HG02678 (cell line): ENCODE measurements around the gene MYZAP.

Source experiments
- ATAC-seq: cut with Tn5 transposase; IDR thresholded peaks from one replicate; pipeline ENCODE4 v1.9.1; 2021; ENCODE audit warnings: mild to moderate bottlenecking, moderate library complexity; ENCODE audit not compliant: unreplicated experiment

Gene MYZAP

DNA sequence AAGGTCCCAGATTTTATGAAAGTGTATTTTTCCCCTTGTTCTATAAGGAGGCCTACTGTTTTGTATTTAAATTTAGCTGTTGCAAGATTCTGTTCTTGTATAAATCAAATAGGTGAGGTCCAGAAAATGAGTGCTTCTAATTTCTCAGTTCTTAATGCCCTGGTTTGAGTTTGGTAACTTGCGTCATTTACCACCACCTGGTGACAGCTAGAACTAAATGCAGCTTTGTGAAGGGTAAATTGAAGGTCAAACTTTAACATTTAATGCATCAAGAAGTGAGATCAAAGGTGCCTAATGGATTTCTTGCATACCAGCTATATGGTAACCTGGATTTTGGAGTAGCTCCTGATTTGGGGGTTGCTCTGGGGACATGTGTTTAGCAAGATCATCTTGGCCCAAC, 64.1 kb downstream of the MYZAP start:
- ATAC-seq = no peak

DNA sequence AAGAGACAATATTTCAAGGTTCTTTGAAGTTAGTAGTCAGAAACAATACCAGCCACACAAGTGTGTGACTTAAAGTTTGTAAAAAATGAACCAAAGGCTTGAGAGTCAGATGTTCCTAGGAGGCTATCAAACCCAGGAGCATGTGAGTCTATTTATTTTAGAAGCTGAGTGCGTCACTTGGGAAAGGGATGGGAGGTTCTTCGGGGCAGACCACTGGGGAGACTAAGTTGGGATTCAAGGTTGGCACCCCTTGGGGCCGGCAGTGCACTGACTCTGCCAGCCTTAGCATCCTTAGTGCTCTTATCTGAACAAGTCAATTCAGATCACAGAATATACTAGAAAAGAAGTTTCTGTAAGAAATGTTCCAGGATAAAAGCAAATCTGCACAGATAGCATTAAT, 64.7 kb downstream of the MYZAP start:
- ATAC-seq = no peak

DNA sequence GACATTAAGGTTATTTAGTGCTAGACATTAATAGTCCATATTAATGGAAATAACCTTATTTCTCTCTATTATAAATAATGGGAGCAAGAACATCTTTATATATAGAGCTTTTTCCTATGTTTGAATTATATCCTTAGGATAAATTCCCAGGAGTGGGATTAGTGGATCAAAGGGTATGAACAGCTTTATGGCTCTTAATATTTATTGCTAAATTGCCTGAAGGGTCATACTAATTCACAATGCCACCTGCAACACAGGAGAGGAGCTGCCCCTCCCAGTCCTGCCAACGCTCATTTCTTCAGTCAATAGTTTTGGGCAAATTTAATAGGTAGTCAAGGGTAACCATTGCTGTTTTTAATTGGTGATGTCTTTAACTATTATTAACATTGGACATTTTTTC, 65.9 kb downstream of the MYZAP start:
- no peak for ATAC-seq

DNA sequence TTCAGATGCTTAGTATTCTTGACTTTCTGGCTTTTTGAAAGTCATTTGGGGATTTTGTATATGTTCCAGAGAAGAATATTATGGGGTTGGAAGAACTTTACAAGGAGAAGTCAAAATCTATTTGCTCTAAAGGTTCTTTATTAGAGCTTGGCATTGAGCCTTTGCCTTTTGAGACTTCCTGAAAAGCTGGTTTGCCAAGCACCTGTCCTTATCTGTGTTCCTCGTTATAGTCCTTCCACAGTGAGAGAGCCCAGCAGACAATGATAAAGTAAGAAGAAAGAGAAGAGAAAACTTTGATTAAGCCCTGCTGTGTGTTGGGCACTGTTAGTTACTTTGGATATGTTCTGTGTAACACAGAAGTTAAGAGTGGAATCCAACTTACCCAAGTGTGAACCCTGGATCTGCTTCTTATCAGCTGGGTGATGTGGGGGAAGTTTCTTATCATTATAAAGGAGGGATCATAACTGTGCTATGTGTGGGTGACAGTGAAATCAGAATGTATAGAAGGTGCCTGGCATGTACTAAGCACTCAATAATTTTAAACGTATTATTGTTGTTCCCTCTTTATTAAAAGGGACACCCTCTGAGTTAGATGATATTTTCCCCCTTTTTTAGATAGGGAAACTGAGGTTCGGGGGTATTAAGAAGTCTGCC, 70.5 kb downstream of the MYZAP start:
- no peak for ATAC-seq

DNA sequence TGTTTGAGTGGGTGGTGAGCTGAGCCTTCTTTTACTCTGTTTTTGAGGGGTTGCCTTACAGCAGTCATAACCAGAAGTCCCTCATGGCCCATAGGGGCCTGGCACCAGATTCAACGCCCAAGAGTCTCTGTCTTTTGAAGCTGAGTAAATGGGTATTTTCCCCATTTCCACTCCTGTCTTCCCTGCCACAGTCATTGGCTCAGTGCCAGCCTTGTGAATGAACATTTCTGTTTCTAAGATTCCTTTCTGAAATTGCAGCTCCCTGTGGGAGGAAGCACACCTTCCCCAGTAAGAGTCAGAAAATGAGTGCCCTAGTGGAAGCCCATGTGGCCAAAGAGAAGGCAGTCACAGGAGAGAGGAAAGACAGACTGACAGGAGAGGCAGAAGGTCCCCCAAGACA, 71.1 kb downstream of the MYZAP start:
- no peak for ATAC-seq

DNA sequence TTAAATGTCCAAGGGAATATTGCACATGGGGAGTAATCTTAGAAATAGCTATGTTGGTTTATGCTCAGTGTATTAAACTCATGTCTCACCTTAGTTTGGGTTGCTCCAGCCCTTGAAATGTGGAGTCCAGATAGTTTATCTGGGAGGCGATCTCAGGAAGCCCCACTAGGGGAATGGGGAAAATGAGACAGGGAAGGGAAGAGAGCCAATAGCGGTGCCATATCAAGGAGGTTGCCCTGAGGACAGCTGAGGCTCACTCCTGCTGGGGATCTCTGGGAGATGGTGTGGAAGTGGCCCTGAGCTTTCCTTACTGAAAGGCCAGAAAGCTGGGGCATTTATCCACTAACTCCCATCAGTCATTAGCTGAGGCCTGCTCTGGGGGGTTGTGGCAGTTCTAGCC, 71.6 kb downstream of the MYZAP start:
- ATAC-seq = no peak

DNA sequence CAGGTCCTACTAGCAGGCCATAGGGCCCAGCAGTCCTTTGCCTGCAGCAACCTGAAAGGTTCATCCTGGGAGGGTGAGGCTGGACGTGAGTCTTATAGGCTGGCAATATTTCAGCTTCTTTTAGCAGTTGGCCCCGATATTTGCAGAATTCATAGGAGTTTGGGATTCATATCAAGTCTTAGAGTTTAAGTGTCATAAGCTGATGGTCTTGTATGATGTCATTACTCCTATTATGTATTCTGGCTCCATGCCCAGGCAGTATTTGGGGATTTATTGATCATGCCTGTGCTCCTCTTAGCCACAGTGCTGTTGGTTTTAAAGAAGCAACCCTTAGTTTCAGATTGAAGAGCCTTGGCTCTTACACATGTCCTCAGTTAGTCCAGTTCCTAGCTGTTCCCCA, 73.5 kb downstream of the MYZAP start:
- no peak for ATAC-seq

DNA sequence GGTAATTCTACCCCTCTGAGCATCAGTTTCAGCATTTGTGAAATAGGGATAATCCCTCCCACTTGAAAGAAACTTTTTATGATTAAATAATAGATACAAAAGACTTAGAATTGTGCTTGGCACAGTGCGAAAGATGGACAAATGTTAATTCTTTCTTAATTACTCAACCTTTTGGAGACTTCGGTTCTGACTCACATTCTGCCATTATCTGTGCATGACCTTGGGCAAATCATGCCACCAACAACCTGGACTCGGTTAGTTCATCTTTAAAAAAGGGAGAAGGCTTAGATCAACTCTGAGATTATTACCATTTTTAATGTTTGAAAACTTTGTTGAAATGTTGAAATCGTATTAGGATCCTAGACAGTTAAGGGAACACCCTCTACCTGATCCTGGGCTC, 74.2 kb downstream of the MYZAP start:
- no peak for ATAC-seq

DNA sequence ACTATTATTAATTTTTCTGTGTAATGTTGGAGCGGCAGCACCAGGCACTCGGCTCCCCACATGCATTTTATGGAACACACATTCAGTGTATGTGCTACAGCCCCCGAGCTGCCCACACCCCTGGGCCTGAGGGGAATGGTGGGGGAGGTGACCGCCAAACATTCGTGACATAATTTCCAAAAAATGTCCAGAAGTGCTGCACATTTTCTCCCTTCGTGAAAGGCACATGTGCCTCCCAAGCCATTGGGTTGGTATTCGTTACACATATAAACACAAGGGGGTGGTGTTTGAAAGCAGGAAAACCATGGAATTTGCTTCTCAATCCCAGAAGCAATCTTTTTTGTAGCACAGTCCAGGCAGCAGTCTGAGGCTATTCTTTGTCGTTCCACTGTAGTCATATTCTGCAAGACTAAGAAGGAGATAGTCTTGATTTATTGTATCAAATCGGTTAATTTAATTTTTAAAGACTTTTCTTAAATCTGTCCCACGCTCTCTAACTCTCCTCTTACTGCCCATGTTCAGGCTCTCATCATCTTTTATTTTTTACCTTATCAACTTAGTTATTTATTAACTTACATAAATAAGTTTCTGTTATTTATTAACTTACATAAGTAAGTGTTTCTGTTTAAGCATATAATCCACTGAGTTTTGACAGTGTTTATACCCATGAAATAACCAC, 75.6 kb downstream of the MYZAP start:
- no peak for ATAC-seq

DNA sequence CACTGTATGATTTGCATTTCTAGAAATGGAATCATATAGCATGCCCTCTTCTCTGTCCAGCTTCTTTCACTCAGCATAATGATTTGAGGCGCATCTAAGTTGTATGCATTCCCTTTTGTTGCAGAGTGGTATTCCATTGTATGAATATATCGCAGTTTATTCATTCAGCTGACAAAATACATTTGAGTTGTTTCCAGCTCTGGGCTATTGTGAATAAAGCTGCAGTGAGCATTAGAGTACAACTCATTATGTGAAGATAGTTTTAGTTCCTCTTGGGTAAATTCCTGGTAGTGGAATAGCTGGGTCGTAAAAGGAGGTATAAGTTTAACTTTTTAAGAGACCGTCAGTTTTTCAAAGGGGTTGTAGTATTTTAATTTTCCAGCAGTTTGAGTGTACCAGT, 76.3 kb downstream of the MYZAP start:
- no peak for ATAC-seq

DNA sequence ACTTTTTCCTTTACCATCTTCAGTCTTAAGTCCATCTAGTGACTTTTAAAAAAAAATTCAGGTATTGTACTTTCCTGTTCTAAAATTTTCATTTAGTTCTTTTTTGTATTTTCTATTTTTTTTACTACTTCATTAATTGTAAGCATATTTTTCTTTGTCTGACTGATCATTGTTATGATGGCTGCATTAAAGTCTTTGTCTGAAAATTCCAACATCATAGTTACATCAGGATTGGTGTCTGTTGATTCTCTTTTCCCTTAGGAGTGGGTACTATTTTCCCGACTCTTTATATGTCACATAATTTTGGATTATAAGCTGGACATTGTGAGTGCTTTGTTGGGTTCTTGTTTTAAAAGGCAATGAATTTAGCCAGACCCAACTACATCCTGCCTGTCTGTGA, 79.9 kb downstream of the MYZAP start:
- ATAC-seq = no peak

DNA sequence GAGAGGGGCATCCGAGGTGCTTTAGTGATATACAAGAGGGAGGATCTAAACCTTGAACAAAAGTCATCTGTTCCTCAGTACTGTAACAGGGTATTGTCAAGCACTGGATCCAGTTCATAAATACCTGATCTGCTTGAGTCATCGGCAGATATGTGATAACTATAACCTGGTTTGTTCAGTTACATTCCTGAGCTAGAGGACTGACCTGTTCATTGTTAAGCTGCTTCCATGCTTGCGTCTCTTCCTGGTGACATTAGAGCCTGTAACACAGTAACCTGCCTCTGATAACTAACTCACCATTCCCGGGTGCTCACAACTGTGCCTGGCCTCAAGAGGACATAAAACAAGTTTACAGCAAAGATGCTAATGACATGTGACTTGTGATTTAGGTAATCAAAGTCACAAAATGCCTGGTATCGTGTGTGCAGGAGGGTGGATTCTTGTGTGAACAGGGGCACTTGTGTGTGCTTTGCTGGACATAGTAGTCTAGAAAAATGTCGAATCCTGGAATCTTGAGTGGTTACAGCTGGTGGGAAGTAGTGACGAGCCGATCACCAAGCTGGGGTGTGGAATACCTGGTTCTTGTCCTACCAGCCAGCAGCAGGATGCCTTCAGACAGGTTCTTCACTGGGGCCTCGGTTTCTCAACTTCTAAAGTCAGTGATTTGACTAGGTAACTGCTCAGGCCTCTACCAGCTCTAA, 83.9 kb downstream of the MYZAP start:
- ATAC-seq = no peak

DNA sequence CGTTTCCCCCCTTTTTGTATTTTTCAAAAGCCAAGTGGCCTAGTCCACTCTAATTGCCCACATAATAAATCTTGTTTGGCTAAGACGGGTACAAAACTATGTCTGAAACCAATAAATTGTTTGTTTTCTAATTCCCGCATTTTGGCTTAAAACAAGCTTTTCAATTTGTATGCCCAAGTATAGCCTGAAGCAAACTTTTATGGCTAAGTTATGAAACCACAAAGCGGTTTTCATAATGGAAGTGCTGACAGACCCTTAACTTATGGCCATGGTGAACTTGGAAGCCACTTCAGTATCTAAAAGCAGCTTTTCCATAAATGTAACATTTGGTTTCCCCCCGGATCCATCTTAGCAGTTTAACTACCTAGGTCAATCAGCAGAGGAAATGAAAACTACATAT, 84.9 kb downstream of the MYZAP start:
- ATAC-seq = no peak

DNA sequence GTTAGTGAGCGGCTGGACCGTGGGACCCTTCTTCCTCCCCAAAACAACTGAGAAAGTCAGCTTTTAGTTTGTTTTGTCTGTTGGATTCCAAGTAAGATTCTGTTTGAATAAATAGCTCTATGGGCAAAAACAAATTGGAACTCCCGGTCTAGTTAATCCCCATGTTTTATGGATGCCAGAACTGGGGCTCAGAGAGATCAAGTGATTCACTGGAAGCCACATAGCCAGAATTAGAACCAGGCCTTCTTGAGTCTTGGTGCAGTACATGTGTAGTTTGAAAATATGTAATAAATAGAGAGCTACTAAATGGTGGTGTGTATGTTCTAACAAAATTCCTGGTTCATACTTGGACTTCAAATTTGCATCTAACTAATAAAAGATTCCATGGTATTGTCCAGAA, 85.5 kb downstream of the MYZAP start:
- no peak for ATAC-seq

DNA sequence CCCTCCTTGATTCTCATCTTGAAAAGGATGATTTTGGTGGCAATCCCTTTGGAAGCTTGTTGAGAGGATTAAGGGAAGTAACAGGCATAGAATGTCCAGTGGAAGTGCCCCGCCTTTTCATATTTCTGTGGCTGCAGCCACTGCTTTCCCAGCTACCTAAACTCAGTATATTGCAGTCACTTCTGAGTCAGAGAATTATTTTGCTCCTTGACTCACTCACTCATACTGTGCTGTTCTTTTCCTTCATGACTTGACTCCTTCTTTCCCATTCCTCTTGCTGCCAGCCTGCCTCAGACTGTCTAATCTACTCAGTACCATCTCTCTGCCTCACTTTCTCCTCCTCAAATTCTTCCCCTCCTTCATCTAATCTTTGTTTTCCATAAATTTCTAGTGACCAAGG, 88.3 kb downstream of the MYZAP start:
- ATAC-seq = no peak

DNA sequence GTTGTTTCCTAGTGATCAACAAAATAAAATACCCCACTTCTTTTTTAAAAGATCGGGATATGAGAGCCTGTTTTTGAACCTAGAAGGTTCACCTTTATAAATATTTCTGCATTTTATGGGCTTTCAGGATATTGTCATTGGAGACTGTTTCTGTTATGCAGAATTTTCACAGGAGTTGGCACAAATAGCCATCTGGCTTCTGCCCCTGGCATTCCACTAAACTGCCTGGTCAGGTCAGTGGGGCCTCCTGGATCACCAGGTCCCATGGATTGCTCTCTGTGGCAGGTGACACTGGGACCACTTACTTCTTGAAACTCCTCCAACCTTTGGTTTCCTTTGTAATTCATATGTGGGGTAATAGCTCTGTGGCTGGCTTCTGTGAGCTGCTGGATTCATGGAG, 89.3 kb downstream of the MYZAP start:
- ATAC-seq = no peak

DNA sequence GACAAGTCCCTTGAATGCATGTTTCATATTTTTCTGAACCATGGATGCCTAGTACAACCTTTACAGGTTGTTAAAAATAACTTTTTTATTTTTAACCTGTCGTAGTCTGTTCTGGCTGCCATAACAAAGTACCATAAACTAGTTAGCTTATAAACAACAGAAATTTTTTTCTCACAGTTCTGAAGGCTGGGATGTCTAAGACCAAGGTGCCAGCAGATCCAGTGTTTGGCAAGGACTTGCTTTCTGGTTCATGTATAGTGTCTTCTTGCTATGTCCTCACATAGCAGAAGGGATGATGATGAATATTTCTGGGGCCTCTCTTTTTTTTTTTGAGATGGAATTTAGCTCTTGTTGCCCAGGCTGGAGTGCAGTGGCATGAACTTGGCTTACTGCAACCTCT, 91.8 kb downstream of the MYZAP start:
- no peak for ATAC-seq

DNA sequence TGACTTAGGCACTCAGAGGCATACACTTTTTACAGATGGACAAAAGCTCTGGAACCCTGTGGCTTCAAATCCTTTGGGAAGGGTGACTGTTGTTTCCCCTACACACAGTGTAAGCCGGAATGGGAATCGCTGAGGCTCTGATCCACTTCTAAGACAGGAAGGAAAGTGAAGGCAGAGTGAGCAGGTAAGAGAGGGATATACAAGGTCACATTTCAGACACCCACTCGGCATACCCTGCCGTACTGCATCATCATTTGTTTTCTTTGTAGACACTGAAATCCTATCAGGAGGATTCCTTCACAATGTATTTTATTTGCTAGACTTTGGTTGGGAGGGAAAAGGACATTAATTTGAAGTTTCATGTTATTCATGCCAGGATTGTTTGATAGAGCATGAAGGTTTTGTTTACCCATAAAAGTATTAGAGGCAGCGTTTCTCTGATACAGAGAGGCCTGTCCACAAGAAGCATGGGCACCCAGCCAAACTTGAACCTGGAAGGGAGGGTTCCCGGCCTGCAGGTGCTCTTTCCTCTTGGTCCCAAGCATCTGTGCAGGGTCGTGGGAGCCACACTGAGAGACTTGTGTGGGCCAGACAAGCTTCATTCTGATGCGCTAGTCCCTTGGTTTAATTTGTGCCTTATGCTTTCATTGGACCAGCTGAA, 92.9 kb downstream of the MYZAP start:
- ATAC-seq = no peak

DNA sequence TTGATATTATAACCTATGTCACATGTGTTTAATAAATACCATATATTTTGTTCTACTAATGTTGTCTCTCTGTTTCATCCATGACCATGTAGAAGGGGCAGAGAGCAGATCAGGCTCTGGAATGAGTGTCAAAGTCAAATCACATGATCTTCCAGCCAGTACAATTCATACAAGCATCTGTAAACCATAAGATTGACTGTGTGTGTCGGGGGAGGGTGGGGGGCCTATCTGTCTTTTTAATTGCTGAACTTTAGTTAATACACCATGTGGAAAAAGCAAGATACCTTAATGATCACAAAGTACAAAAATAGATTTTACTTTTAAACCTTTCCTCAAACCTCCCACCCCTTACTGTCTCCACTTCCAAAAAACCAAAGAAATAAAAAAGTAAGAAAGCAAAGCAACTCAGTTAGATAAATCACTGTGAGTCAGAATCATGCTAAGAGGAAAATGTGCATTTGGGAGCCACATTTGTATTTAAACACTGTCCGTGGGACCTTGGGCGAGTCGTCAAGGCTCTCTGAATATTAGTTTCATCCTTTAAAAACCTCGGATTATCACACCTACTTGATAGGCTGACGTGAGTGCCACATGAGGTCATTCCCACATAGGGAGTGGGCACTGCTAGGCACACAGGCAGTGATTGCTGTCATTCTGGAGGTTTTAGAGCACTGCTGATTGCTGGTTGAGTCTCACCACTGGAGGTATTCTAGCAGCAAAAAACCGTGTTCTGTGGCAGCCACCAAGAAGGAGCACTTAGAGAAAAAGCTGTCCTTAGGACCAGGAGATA, 93.8 kb downstream of the MYZAP start:
- ATAC-seq = no peak

DNA sequence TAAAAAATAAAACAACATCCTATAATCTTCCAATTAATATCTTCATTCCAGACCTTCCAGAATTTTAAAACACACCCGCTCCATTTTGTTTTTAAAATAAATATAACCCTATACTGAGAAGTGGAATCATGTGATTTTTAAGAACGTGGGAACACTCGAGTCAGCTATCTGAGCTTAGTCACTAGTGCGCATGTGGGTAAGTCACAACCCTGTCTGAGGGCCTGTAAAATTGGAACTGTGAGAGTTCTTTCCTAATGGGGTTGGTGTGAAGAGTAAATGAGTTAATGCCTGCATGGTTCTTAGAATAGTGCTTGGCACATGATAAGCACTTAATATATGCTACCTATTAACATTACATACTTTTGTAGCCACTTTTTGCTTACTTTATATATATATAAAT, 95.0 kb downstream of the MYZAP start:
- ATAC-seq = no peak

DNA sequence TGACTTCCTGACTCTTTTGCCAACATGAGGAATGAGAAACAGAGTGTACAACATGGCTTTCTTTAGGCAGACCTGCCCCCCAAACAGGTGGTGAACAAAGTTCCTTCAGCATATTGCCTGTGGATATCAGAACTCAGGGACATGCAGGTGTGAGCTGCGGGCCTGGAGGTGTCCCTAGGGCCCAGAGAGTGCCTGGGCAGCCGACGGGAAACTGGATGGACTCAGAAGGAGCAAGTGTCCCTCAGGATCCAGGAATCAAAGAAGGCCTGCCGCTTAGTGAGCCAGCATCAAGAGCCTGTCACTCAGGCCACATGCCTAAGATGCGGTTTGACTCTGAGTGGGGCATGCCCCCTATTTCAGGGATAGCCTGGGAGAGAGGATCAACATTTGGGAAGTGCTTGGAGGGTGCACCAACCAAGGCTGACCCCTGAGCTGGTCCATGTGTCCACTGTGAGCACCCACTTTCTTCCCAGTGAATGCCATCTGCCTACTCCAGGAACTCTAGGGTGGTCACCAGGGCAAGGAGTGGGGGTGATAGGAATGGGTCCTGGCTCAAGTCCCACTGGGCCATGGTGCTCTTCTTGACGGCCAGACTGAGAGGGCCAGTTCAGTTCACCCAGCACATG, 98.8 kb downstream of the MYZAP start:
- no peak for ATAC-seq
